Stomach (tissue), 4 donors: ENCODE results near the gene EPS8L2.

Source experiments
- POLR2A ChIP-seq, 4 donors: fragments of 450-650 bp; IDR thresholded peaks; one replicate each; pipeline ENCODE4 v1.6.1; 2016; ENCODE audit warnings: antibody characterized with exemption in 4 of 4, control low read depth in 2 of 4, mild to moderate bottlenecking in 1 of 4, moderate library complexity in 1 of 4
- POLR2AphosphoS5 ChIP-seq, 3 donors: sonication (generic); formaldehyde crosslinking; IDR thresholded peaks; one replicate each; pipeline ENCODE4 v1.6.1; 2016; ENCODE audit warnings: antibody characterized with exemption in 3 of 3
- TF ChIP-seq, protein P1 (sequence below), 7 experiments: fragments of 450-650 bp in 4 of 7; fragments of 200-600 bp in 3 of 7; sonication (generic) in 3 of 7; IDR thresholded peaks; one replicate each; pipeline ENCODE4 v1.5.1; 2016 to 2019; ENCODE audit warnings: antibody characterized with exemption in 7 of 7, control low read depth in 2 of 7, mild to moderate bottlenecking in 1 of 7

GRCh38 chr11:765025-765801, 59.2 kb downstream of the EPS8L2 start:
- TF ChIP-seq POLR2A (IDR thresholded peaks at IDR 0.05) (no peak), POLR2AphosphoS5 (IDR thresholded peaks at IDR 0.05) (no peak)
- TF ChIP-seq, protein P1, sequence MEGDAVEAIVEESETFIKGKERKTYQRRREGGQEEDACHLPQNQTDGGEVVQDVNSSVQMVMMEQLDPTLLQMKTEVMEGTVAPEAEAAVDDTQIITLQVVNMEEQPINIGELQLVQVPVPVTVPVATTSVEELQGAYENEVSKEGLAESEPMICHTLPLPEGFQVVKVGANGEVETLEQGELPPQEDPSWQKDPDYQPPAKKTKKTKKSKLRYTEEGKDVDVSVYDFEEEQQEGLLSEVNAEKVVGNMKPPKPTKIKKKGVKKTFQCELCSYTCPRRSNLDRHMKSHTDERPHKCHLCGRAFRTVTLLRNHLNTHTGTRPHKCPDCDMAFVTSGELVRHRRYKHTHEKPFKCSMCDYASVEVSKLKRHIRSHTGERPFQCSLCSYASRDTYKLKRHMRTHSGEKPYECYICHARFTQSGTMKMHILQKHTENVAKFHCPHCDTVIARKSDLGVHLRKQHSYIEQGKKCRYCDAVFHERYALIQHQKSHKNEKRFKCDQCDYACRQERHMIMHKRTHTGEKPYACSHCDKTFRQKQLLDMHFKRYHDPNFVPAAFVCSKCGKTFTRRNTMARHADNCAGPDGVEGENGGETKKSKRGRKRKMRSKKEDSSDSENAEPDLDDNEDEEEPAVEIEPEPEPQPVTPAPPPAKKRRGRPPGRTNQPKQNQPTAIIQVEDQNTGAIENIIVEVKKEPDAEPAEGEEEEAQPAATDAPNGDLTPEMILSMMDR (IDR thresholded peaks at IDR 0.05) = peak in 5 of 7 experiments; percentile 38 to 69 (median 56)
